GM19025 (cell line): Measurements from ENCODE around the gene XPR1.

ENCODE experiments used
- ATAC-seq: cut with Tn5 transposase; IDR thresholded peaks from one replicate; pipeline ENCODE4 v1.9.1; 2021; ENCODE audit warnings: mild to moderate bottlenecking, low read depth, moderate library complexity; ENCODE audit not compliant: unreplicated experiment

Gene XPR1

DNA sequence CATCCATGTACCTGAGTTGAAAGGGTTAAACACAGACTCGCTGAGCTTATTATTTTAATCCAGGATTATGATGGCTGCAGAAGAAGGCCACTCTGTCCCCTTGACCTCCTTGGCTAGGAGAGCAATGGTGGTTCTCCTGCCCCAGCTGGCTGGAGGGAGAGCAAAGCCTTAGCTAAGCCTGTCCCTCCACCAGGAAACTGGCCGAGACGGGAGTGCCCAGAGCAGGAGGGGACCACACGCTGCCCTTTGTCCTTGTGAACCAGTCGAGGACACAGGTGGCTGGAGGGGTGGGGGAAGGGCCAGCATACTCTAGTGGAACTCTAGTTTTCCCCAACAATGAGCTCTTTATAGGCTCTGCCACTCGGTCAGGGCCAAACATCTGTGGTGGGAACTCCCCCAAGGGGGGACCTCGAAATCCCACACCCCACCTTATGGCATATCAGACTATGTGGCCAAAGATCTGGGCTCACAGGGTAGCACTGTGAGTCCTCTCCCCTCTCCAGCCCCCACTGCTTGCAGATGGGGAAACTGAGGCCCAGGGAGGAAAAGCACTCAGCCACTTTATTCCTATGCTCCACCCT lies 293.7 kb downstream of the XPR1 start:
- no peak for ATAC-seq

DNA sequence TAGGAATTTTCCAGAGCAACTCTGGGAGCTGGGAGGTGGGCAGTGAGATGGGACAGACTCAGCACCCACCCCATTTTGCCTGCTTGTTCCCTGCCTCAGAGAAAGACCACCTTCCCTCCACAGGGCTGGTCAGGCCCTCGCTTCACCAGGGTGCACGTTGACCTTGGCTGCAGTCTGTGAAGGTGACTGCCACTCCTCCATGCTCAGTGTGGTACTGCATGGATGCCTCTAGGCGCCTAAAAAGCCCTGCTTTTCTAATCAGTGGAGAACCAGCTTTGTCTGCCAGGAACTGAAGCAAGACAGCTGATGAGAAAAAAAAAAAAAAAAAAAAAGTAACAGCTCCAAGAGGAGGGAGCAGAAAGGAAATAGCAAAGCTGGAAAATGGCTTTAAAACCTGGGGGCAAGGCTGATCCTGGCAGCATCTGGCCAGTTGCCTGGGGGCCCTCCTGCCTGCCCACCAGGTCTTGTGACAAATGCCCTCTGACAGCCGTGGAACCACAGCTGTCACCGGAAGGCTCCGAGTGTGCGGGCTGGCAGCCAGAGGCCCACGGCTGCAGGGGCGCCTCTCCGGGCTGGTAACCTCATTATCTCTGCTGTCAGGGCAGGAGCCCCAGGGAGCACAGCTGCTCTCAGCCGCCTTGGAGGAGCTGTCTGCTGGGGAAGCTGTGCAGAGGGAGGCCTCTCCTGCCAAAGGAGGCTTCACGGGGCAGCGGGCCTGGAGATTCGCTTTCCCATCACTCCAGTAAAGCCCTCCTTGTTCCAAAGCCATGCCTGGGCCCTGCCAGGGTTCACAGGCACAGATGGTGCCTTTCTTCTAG lies 294.6 kb downstream of the XPR1 start:
- ATAC-seq, result no peak

DNA sequence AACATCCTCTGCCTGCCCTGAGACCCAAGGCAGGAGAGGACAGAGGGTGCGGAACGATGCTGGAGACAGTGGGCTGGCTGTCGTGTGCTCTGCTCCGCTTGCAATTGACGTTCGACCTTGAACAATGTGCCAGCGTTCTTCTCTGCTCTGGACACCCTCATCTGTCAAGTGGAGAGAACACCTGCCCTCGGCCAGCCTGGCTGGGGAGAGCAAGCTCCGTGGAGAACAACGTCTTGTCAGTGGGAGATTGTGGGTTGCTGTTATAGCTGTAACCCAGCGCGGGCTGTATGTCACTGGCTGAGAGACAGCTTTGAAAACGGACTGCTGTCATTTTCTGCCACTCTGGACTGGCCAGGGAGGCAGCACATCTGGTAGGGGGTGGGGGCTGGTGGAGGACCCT lies 295.5 kb downstream of the XPR1 start:
- no peak for ATAC-seq

DNA sequence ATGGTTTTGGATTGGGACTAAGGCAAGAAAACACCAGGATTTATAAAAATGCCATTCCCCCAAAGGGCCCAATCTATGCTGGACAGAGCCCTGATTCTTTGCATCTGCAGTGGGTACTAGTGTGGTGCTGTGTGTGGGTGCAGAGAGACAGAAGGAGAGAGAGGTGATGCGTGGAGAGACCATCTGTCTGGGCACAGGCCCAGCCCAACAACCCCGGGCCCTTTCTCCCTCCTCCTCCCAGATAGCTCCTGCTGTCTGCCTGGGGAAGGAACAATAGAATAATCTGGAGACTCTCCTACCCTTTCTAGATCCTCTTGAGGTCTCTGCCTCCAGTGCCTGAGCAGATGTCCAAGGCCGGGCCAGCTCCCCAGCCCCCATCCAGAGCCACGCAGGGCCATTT lies 296.0 kb downstream of the XPR1 start:
- ATAC-seq, result no peak

DNA sequence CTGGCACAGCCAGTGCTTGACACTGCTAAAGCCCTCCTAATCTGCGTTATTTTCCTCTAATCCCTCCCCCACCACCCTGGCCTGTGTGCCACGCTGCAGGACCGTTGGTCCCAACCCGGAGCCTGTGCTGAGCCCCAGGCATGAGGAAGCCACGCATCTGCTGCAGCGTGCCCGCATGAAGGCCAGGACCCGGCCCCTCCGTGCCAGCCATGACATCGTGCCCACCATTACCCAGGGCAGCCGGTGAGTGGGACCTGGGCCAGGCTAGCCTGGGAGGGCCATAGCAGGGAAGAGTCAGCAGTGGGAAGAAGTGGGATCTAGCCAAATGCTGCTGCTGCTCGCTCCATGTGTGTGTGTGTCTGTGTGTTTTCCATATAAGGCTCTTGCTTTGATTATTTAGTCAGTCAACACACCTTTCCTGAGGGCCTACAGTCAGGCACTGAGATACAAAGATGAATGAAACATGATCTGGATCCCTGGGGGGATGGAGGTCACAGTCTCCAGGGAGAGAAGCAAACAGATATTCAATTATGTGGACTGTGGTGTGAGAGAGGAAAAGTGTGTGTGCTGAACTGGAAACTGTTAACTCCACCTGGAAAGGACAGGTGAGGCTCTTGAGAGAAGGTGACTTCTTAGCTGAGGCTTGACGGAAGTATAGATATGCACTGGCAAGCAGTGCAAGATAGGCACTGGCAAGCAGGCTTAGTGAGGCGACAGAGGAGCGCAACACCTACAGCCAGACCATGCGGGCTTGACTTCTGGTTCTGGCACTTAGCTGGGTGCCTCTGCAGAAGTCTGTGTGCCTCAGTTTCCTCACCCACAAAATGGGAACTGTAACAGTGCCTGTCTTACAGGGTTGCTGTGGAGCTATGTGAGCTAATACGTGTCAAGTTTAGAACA lies 296.8 kb downstream of the XPR1 start:
- no peak for ATAC-seq

DNA sequence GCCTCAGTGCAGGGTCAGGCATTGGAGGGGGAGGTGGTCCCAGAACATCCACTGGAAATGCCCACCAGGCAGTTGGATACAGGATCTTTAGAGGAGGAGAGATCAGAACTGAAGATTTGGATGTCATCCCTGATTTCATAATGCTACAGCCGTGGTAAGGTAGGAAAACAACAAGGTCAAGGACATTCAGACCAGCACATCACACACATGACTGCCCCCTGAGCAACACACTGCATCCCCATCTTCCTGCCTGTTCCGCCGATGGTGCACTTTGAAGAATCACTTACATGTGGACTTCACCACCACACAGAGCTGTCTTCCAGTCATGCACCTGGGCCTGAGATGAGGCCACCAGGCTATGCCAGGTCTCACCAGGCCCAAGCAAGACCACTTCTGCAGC lies 297.6 kb downstream of the XPR1 start:
- ATAC-seq, result no peak

DNA sequence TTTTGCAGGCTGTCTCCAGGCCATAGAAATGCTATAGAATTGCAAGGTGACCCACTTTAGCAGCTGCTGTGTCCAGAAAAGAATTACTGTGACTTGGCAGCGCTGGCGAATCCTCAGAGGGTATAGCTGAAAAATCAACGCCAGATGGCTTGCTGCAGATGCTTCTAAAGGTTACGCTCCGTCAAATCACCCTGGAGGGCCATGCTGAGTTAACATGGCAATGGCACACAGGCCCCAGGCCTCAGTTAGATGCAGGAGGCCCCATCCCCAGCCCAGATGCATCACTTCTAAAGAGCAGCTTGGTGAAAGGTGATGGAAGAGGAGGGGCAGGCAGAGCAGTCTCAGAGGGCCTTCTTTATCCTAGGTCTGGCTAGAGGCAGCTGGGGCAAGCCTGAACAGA lies 298.9 kb downstream of the XPR1 start:
- ATAC-seq, result no peak

DNA sequence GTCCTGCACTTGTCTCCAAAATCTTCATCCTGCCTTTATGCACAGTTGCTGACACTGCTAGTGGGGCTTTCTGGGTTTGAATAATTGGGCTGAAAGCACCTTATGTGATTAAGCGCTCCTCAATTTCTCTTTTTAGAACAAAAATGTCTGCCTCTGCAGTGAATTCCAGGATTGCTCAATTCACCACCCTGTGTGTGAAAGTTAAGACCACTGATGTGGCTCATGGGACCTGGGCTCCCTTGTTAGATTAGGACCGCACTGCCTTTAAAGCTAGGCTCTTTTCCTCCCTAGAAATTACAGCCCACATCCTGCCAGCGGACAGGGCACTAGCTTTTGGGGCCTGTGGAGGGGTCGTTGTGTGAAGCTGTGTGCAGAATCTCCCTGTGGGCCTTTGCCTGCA lies 299.7 kb downstream of the XPR1 start:
- ATAC-seq, result no peak

DNA sequence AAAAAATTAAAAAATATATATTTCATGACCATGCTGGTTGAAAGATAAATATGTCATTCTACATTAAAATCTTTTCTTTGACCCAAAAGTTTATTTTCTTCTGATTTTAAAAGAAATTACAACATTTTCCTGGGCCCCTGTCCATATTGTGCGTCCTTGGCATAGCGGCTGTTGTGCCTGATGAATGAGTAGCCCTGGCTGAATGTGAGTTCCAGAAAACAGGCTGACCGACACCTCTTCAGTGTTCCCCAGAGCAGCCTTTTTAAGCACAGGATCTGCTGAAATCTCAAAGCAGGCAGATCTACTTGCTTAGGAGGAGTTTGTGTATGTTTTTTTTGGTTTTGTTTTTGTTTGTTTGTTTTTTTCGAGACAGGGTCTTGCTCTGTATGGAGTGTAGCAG lies 300.6 kb downstream of the XPR1 start:
- no peak for ATAC-seq

DNA sequence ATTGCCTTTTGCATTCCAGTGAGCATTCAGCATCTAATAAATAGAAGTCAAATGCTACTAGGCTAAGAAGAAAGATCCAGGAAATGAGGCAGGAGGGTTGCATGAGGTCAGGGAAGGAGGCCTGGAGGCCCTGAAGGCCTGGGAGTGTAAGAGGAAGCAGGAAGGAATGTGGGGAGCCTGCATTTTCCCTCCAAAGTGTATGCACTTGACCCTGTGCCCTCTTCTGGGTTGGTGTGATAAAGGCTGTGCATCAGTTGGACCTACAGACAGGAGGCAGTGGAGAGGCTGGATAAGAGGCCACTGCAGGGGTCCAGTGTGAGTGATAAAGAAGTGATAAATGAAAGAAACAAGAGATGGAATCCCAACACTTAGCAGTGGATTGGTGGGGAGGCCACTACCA lies 301.3 kb downstream of the XPR1 start:
- no peak for ATAC-seq

DNA sequence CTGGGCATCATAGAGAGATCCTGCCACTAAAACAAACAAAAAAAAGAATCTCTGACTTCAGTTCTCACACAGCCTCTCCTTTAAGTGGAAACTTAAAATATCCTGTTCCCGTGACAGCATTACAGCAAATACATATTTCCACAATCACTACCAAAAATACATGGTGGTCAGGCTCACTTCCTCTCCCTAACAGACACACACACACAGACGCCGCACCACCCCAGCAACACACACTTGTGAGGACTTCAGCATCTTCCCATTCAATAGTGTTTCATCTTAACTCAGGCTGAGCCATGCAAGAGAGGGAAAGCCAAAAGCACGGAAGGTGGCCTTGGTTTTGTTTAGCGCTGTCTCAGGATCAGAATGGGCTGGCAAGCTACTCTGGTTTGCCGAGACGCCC lies 302.7 kb downstream of the XPR1 start:
- no peak for ATAC-seq

DNA sequence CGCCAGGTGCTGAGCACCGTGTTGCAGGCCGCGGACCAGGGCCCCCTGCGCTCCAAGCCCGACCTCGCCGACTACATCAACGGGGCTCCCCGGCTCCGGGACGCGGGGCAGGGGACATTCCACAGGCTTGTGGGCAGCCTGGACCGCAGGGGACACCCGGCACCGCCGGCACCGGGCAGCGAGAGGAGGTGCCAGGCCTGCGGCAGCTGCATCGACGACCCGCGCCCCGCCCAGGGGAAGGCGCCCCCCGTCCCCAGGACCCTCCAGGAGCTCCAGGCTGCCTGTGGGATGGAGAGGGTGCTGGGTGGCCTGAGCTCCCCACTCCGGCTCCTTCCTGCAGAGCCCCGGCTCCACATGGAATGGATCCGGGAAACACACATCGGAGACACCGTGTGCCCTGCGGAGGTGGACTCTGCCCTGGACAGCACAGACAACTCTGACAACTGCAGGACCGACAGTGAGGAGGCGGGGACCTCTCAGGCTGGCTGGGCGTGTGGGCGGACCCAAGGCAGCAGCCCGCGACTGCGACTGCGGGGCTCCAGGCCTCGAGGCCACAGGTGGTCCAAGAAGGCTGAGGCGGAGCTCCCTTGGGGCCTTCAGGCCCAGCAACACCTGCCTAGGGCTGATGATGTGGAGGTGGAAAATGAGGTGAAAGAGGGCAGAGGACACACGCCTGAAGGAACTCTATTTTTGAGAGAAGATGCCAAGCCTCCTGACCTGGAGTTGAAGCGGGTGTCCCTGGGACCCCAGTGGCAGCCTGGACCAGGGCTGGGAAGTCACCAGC lies 303.7 kb downstream of the XPR1 start:
- ATAC-seq, result no peak

DNA sequence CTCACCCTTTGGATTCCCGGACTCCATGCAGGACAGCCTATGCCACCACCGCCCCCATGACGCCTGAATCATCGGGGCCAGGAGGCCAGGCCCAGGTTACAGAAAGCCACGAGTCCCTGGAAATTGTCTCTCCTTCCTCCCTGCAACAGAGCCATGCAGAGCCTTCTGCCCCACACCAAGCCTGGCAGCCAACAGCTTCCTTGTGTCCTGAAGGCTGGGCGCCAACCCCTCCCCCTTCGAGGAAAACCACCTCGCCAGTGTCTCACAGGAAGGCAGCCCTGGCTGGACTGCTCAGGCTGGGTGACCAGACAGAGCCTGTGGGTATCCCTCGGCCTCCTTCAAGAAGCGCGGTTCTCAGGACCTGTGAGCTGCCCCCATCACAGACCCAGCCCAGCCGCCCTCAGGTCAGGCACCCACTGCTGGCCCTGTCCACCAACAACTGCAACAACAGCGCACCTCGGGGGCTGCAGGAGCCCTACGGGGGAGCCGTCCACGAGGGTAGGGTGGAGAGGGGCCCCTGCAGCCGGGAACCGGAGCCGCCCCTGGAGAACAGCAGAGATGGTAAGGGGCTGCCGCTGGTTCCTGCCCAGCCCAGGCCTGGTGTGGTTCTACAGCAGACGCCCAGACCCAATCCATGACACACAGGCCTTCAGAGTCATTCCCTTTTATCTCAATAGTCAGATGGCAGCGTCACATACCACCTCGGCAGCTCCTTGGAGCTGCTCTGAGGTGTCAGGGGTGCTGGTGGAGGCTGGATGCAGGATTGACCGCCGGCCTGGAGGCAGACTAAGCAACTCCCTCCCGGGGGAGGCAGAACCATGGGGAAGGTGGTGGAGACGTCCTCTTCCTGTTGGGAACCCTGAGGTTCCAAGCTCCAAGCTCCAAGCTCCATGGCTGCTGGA lies 304.5 kb downstream of the XPR1 start:
- ATAC-seq, result no peak

DNA sequence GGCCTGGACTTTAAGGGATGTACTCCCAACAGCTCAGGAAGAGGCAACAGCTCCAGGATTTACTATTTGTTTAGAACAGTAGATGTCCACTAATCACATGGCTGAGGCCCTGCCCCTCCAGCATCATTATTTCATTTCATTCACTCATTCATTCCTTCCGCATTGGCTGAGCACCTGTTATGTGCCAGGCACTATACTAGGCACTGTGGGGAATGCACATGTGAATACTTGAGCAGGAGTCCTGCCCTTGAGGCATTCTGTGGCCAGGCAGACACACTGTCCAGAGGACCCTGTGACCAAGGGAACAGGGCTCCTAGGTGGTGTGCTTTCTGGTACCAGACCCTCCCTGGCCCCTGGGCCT lies 305.2 kb downstream of the XPR1 start:
- ATAC-seq, result no peak

DNA sequence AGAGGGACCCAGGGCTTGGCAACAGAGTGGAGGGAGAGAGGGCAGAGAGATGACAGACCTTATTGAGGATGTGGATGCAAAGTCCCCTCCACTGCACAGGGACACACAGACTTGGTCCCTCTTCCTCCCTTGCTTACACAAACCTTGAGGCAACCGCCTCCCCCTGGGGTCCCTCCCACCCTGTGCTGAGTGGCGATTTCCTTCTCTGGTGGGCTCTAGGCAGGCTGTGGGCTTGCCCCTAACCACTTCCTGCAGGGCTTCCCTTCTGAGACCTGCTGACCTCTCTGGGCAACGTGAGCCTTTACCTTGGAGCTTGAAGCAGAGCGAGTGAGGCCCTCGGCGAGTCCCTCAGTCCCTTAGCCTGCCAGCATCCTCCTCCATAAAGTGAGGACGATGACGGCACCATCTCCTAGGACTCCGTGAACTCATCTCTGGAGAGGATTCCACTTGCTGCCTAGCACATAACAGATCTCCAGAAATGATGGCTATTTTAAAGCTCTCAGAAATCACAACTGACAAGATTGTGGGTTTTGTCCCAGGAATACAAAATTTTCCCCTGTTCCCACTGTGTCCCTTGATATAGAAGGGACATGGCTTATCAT lies 305.9 kb downstream of the XPR1 start:
- no peak for ATAC-seq

DNA sequence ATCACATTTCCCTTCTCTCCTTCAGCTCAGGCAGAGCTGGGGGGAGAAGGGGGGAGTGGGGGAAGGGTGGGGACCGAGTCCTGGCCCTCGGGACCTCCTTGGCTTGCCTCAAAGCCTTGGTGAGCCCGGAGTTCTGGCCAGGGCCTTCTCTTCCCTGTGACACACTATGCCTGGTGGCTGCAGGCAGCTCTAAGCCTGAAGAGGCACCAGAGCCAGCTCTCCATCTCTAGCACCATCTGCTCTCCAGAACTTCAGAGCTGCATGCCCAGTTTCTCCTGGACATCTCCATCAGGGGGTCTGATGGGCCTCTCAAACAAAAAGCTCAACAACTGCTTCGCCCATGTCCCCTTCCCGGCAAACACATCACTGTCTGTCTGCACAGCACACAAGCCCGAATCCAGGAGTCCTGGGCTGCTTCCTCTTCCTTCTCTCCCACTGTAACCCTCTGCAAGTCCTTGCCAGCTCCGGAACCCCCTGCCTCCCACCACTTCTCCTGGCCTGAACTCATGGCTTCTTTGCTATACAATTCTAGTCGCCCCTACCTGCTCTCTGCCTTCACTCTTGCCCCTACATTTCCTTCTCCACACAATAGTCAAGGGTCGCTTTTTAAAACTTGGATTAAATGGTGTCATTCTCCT lies 307.4 kb downstream of the XPR1 start:
- no peak for ATAC-seq

DNA sequence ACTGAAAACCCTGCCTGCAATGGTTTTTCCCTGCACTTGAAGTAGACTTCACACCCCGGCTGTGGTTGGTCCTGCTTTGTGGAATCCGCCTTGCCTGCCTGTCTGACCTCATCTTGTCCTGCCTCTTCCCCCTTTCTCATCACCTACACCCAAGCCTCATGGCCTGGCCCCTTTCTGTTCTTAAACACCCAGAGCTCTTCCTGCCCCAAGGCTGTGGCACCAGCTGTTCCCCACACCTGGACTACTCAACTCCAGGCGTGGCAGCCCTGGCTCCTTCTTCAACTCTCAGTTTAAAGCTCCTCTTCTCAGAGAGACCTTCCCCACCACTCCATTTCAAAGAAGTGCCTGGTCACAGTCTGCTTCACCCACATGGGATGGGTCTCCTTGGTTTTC lies 307.9 kb downstream of the XPR1 start:
- ATAC-seq, result no peak
